ENCODE data around the gene BCAR3.
A peak's percentile ranks its signal among the peaks of the same experiment; 100 is the strongest.

The BCAR3 gene

GRCh38 chr1:93681101-93681988, at the start of gene BCAR3:
BCAR3 (minus strand) TSS chr1:93681837; CDS start chr1:93674930, 6,907 bp downstream.
- ATAC-seq: peak; percentile 44 to 52

GRCh38 chr1:93730621-93731020, 49.0 kb upstream of the BCAR3 start:
- ATAC-seq: no peak

- ATAC-seq: no peak
Measured at GRCh38 chr1:93729906-93730305, 48.3 kb upstream of the BCAR3 start.

- ATAC-seq: no peak
Measured at GRCh38 chr1:93729502-93729901, 47.9 kb upstream of the BCAR3 start.

- ATAC-seq: no peak
Measured at GRCh38 chr1:93728480-93729131, 47.0 kb upstream of the BCAR3 start.

GRCh38 chr1:93723733-93724270, 42.2 kb upstream of the BCAR3 start:
- no peak for ATAC-seq

GRCh38 chr1:93723110-93723509, 41.5 kb upstream of the BCAR3 start:
- ATAC-seq: no peak

GRCh38 chr1:93722081-93723031, 40.7 kb upstream of the BCAR3 start:
- ATAC-seq: no peak

- no peak for ATAC-seq
Measured at GRCh38 chr1:93720956-93721626, 39.5 kb upstream of the BCAR3 start.

GRCh38 chr1:93717640-93718039, 36.0 kb upstream of the BCAR3 start:
- ATAC-seq: no peak

GRCh38 chr1:93716941-93717368, 35.3 kb upstream of the BCAR3 start:
- peak; percentile 79 to 80 for ATAC-seq

GRCh38 chr1:93716163-93716562, 34.5 kb upstream of the BCAR3 start:
- ATAC-seq: no peak

- peak; percentile 60 to 68 for ATAC-seq
Measured at GRCh38 chr1:93715529-93716126, 34.0 kb upstream of the BCAR3 start.

GRCh38 chr1:93714356-93714755, 32.7 kb upstream of the BCAR3 start:
- ATAC-seq: no peak

GRCh38 chr1:93713341-93713740, 31.7 kb upstream of the BCAR3 start:
- no peak for ATAC-seq

- no peak for ATAC-seq
Measured at GRCh38 chr1:93712741-93713140, 31.1 kb upstream of the BCAR3 start.

- no peak for ATAC-seq
Measured at GRCh38 chr1:93710499-93711453, 29.1 kb upstream of the BCAR3 start.

- no peak for ATAC-seq
Measured at GRCh38 chr1:93708734-93709481, 27.3 kb upstream of the BCAR3 start.

- ATAC-seq: peak; percentile 76 to 84
Measured at GRCh38 chr1:93707956-93708355, 26.3 kb upstream of the BCAR3 start.

Data from activated CD4-positive, CD25-positive, alpha-beta regulatory T cell treated with anti-CD3 and anti-CD28 coated beads, Interleukin-2, amount 50 U/mL, for 24 hours (primary cell).